Fibroblast of mammary gland (primary cell): ENCODE measurements around the gene MYRIP.

Source experiments
- DNase-seq: peaks from one replicate; pipeline ENCODE4 v3.0.0-alpha.2; 2010; ENCODE audit warnings: low read depth
- H3K4me3 ChIP-seq: 2 replicates; pipeline ENCODE4 v1.5.1; 2011; ENCODE audit warnings: low read depth, mild to moderate bottlenecking, low read length, moderate library complexity; ENCODE audit not compliant: control insufficient read depth
- TF ChIP-seq, protein P1 (sequence below): conservative IDR thresholded peaks from 2 replicates; pipeline ENCODE4 v1.5.1; 2011; ENCODE audit warnings: low read depth, low read length, inconsistent platforms; ENCODE audit not compliant: control insufficient read depth, insufficient read depth

MYRIP gene

GRCh38 chr3:40044487-40044886 lies 235.1 kb downstream of the MYRIP start:
- peak; percentile 98 for DNase-seq
- TF ChIP-seq, protein P1, sequence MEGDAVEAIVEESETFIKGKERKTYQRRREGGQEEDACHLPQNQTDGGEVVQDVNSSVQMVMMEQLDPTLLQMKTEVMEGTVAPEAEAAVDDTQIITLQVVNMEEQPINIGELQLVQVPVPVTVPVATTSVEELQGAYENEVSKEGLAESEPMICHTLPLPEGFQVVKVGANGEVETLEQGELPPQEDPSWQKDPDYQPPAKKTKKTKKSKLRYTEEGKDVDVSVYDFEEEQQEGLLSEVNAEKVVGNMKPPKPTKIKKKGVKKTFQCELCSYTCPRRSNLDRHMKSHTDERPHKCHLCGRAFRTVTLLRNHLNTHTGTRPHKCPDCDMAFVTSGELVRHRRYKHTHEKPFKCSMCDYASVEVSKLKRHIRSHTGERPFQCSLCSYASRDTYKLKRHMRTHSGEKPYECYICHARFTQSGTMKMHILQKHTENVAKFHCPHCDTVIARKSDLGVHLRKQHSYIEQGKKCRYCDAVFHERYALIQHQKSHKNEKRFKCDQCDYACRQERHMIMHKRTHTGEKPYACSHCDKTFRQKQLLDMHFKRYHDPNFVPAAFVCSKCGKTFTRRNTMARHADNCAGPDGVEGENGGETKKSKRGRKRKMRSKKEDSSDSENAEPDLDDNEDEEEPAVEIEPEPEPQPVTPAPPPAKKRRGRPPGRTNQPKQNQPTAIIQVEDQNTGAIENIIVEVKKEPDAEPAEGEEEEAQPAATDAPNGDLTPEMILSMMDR = no peak
- no peak overlapping the region for H3K4me3 ChIP-seq

DNA sequence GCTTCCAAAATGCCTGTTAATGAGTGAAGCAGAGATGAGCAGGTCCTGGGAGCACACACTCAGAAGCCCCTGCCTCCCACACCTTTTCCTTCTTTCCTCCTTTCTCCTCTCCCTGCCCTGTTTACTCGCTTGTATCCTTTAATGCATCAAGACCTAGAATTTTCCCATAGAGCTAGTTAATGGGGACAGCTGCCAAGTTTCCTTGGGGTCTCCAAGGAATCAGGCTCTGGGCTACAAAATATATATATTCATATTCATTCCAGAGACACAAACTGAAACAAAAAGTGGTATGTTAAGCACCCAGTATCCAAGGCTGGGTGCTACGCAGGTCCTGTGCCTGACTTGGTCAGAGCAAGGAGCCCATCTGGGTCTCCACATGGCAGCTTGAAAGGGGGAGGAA lies 235.6 kb downstream of the MYRIP start:
- H3K4me3 ChIP-seq = no peak overlapping the region
- DNase-seq = no peak
- TF ChIP-seq, protein P1 = no peak

DNA sequence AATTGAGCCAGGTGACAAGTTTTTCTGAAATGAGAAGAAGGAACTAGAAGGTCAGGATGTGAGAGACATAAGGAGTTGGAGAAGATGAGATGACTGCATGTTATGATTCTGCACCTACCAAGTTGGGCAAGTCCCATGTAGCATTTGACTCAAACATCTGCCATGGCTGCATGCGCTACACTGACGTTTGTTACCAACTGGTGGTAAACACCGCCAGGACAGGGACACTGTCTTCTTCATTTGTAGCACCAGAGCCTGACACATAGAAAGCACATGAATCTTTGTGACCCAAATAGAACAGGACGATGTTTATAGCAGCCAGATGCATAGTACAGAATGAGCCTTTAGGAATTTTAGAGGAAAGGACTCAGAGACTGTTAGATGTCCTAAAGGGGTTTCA lies 236.7 kb downstream of the MYRIP start:
- no peak overlapping the region for H3K4me3 ChIP-seq
- no peak for DNase-seq
- TF ChIP-seq, protein P1 = no peak

DNA sequence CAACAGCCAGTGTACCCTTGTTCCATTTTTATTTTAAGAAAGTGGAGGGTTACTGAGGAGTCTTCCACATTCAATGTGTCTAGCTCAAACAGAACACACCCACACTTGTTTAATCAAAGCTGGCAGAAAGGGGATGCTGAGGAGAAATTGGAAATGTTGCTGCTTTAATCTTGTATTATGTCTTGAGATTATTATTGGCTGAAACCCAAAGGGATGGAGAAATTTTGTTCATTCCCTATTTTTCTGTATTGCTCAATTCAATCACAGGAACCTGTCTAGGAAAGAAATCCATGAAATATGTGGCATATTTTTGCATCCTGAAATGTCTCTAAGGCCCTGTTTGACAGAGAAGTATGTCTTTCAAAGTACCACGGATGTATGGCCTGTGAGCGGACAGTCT lies 238.0 kb downstream of the MYRIP start:
- H3K4me3 ChIP-seq = no peak overlapping the region
- no peak for DNase-seq
- TF ChIP-seq, protein P1 = no peak

GRCh38 chr3:40053663-40054062 lies 244.3 kb downstream of the MYRIP start:
- no peak for DNase-seq

DNA sequence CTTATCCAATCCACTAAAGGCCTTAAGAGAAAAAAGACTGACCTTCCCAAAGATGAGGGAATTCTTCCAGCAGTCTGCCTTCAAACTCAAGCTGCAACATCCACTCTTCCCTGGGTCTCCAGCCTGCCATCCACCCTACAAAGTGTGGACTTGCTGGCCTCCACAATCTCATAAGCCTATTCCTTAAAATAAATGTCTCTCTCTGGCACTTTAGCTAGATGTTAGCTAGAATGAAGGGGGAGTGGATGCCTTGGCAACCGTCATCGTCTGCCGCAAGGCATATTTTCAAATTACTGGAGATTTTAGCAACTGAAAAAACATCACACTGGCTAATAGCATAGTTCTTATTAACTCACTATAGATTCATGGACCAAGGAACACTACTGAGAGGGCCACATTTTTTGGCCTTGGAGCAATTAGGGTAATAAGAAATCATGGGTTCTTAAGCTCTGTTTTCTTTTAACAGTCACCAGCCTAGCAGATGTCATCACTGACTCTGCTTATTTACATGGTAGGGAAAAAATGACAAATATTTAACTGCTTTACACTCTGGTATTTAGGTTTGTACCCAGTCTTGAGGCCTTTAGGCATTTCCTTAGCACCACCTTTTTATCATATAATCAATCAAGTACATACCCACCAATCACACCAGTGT lies 245.3 kb downstream of the MYRIP start:
- peak; percentile 52 for DNase-seq
- no peak overlapping the region for H3K4me3 ChIP-seq
- TF ChIP-seq, protein P1 = no peak

More at GRCh38 chr3:40053663-40054062, 244.3 kb downstream of the MYRIP start:
- TF ChIP-seq, protein P1 = no peak
- H3K4me3 ChIP-seq = no peak overlapping the region
